HCT116 (cell line): ENCODE data around the gene HPCAL4. TPM values are rescaled to one million over a fixed set of nuclear protein-coding genes. Genes with fewer than 3 reads are reported as not detected.

Experiments used
- ATAC-seq: fragments of 200-7000 bp; cut with Tn5 transposase; 2 replicates; pipeline ENCODE4 v1.9.1; 2020; ENCODE audit warnings: mild to moderate bottlenecking, moderate library complexity
- BruUV-seq: library from RNA; stranded (reverse); fragments of 400-500 nt; replicated peaks from 2 replicates; lab custom pipeline; 2021; lab: Mats Ljungman, UMichigan
- CTCF ChIA-PET: fragments of 300-600 bp; sonication (Branson Sonifier 250); formaldehyde crosslinking; loops from one replicate; lab custom pipeline; 2021; ENCODE audit warnings: antibody characterized with exemption; lab: Charles Lee
- POLR2A ChIA-PET: fragments of 300-600, 350-600 bp; sonication (Branson Sonifier 250); formaldehyde crosslinking; loops from one replicate; lab custom pipeline; 2021; ENCODE audit warnings: antibody characterized with exemption; lab: Charles Lee
- RAD21 ChIA-PET, 2 experiments: fragments of 300-600 bp; sonication (Branson Sonifier 250); formaldehyde crosslinking; loops; one replicate each; lab custom pipeline; 2023; ENCODE audit warnings: low total read pairs in 2 of 2; ENCODE audit not compliant: uncharacterized antibody in 2 of 2, unreplicated experiment in 2 of 2, low non-redundant PET in 1 of 2; lab: Charles Lee
- DNase-seq: peaks from one replicate; pipeline ENCODE4 v3.0.0-alpha.2; 2010; ENCODE audit warnings: low read depth, low spot score
- H2AFZ ChIP-seq: fragments of 200-600 bp; shearing (Covaris generic), sonication (generic); 2 replicates; pipeline ENCODE4 v1.6.1; 2017; ENCODE audit warnings: low read depth, mixed run types, mixed read lengths, antibody characterized with exemption, low read length; ENCODE audit not compliant: poor library complexity, severe bottlenecking
- H3K27ac ChIP-seq: 2 replicates; pipeline ENCODE4 v1.5.1; 2012; ENCODE audit warnings: low read depth, low read length
- H3K27me3 ChIP-seq: fragments of 200-600 bp; sonication (generic); 2 replicates; pipeline ENCODE4 v1.6.1; 2016; ENCODE audit warnings: mixed run types, low read length, mixed read lengths; ENCODE audit not compliant: insufficient read depth
- H3K36me3 ChIP-seq, 2 experiments: fragments of 200-500 bp in 1 of 2; fragments of 200-600 bp in 1 of 2; sonication (Bioruptor generic) in 1 of 2; sonication (generic) in 1 of 2; 2 replicates each; pipeline versions ENCODE4 v1.5.1 to v1.6.1; 2014 to 2016; ENCODE audit warnings: low read length in 2 of 2, inconsistent platforms in 1 of 2, mixed read lengths in 1 of 2, mixed run types in 1 of 2; ENCODE audit not compliant: insufficient read depth in 2 of 2, control insufficient read depth in 1 of 2
- H3K4me1 ChIP-seq, 2 experiments: fragments of 200-600 bp in 1 of 2; sonication (generic) in 1 of 2; 2 replicates each; pipeline versions ENCODE4 v1.5.1 to v1.6.1; 2012 to 2017; ENCODE audit warnings: low read length in 2 of 2, inconsistent platforms in 1 of 2, mild to moderate bottlenecking in 1 of 2, mixed read lengths in 1 of 2, mixed run types in 1 of 2, moderate library complexity in 1 of 2; ENCODE audit not compliant: insufficient read depth in 2 of 2, control insufficient read depth in 1 of 2
- H3K4me2 ChIP-seq: fragments of 200-600 bp; sonication (generic); 2 replicates; pipeline ENCODE4 v1.6.1; 2017; ENCODE audit warnings: mixed run types, low read length, mixed read lengths
- H3K4me3 ChIP-seq, 2 experiments: fragments of 200-600 bp in 1 of 2; sonication (generic) in 1 of 2; replicated peaks in 1 of 2; 2 replicates each; pipeline ENCODE4 v1.5.1; 2011 to 2016; ENCODE audit warnings: low read length in 2 of 2, control low read depth in 1 of 2, low read depth in 1 of 2, mild to moderate bottlenecking in 1 of 2, mixed read lengths in 1 of 2, mixed run types in 1 of 2
- H3K79me2 ChIP-seq: fragments of 200-600 bp; sonication (generic); 2 replicates; pipeline ENCODE4 v1.6.1; 2017; ENCODE audit warnings: mild to moderate bottlenecking, mixed run types, low read length, moderate library complexity, mixed read lengths; ENCODE audit not compliant: insufficient read depth
- H3K9ac ChIP-seq: fragments of 200-600 bp; sonication (generic); 2 replicates; pipeline ENCODE4 v1.6.1; 2016; ENCODE audit warnings: low read length, mixed read lengths
- H3K9me2 ChIP-seq: fragments of 200-600 bp; sonication (generic), shearing (Covaris generic); 2 replicates; pipeline ENCODE4 v1.6.1; 2017; ENCODE audit warnings: mixed run types, mild to moderate bottlenecking, moderate library complexity; ENCODE audit not compliant: insufficient read depth
- H3K9me3 ChIP-seq, 2 experiments: fragments of 200-500 bp in 1 of 2; fragments of 200-600 bp in 1 of 2; sonication (Bioruptor generic) in 1 of 2; sonication (generic) in 1 of 2; 2 replicates each; pipeline ENCODE4 v1.6.1; 2014 to 2017; ENCODE audit warnings: low read length in 2 of 2, mixed read lengths in 2 of 2, inconsistent platforms in 1 of 2, low read depth in 1 of 2, mild to moderate bottlenecking in 1 of 2, mixed run types in 1 of 2, moderate library complexity in 1 of 2; ENCODE audit not compliant: control insufficient read depth in 1 of 2, insufficient read depth in 1 of 2
- H4K20me1 ChIP-seq: fragments of 200-600 bp; sonication (generic), shearing (Covaris generic); 2 replicates; pipeline ENCODE4 v1.6.1; 2017; ENCODE audit warnings: mixed run types, mild to moderate bottlenecking, moderate library complexity; ENCODE audit not compliant: insufficient read depth
- CBX3 ChIP-seq: IDR thresholded peaks from 2 replicates; pipeline ENCODE4 v1.6.1; 2012; ENCODE audit warnings: low read depth
- CEBPB ChIP-seq: IDR thresholded peaks from 2 replicates; pipeline ENCODE4 v1.6.1; 2012; ENCODE audit warnings: low read depth
- EGR1 ChIP-seq: IDR thresholded peaks from 2 replicates; pipeline ENCODE4 v1.6.1; 2012; ENCODE audit warnings: low read depth
- ELF1 ChIP-seq: IDR thresholded peaks from 2 replicates; pipeline ENCODE4 v1.6.1; 2012; ENCODE audit warnings: low read depth, borderline replicate concordance
- EZH2 ChIP-seq: fragments of 200-600 bp; sonication (generic); IDR thresholded peaks from 2 replicates; pipeline ENCODE4 v1.6.1; 2017; ENCODE audit warnings: antibody characterized with exemption, mixed run types
- FOSL1 ChIP-seq: IDR thresholded peaks from 2 replicates; pipeline ENCODE4 v1.6.1; 2012; ENCODE audit warnings: low read depth
- POLR2A ChIP-seq: IDR thresholded peaks from 2 replicates; pipeline ENCODE4 v1.7.0; 2011; ENCODE audit warnings: borderline replicate concordance; ENCODE audit not compliant: insufficient read depth, insufficient read length; ENCODE audit errors: extremely low read depth
- POLR2AphosphoS5 ChIP-seq: IDR thresholded peaks from 2 replicates; pipeline ENCODE4 v1.6.1; 2011; ENCODE audit warnings: mild to moderate bottlenecking, low read depth, low read length, moderate library complexity
- RAD21 ChIP-seq: IDR thresholded peaks from 2 replicates; pipeline ENCODE4 v1.6.1; 2012; ENCODE audit warnings: low read depth, mild to moderate bottlenecking
- SIN3A ChIP-seq: IDR thresholded peaks from 2 replicates; pipeline ENCODE4 v1.6.1; 2012; ENCODE audit warnings: low read depth
- SP1 ChIP-seq: IDR thresholded peaks from 2 replicates; pipeline ENCODE4 v1.6.1; 2012; ENCODE audit warnings: low read depth
- SRF ChIP-seq: IDR thresholded peaks from 2 replicates; pipeline ENCODE4 v1.6.1; 2012; ENCODE audit warnings: low read depth
- YY1 ChIP-seq: IDR thresholded peaks from 2 replicates; pipeline ENCODE4 v1.6.1; 2011; ENCODE audit warnings: low read length, low read depth, moderate library complexity, mild to moderate bottlenecking; ENCODE audit not compliant: insufficient replicate concordance; ENCODE audit errors: extremely low read depth
- ZFX ChIP-seq: fragments of 450-650 bp; IDR thresholded peaks from 2 replicates; pipeline ENCODE4 v1.6.1; 2017
- intact Hi-C: fragments of 100-400 bp; cut with micrococcal nuclease; formaldehyde crosslinking; loops from 2 replicates; pipeline ENCODE4 v1.10.0; 2022
- total RNA-seq: library from RNA; stranded (reverse); gene quantifications from one replicate; pipeline ENCODE4 v1.2.1, GENCODE V29; 2021; ENCODE audit not compliant: unreplicated experiment
- TF ChIP-seq, protein P1 (sequence below): IDR thresholded peaks from 2 replicates; pipeline ENCODE4 v1.6.1; 2012
- TF ChIP-seq, protein P2 (sequence below): IDR thresholded peaks from 2 replicates; pipeline ENCODE4 v1.6.1; 2012; ENCODE audit warnings: low read depth
- TF ChIP-seq, protein P3 (sequence below): IDR thresholded peaks from 2 replicates; pipeline ENCODE4 v1.6.1; 2011; ENCODE audit warnings: mild to moderate bottlenecking, low read length, moderate library complexity; ENCODE audit not compliant: insufficient replicate concordance; ENCODE audit errors: extremely low read depth

Gene HPCAL4
- total RNA-seq, 1 experiment from 2014 or later, result 5.2 TPM

DNA sequence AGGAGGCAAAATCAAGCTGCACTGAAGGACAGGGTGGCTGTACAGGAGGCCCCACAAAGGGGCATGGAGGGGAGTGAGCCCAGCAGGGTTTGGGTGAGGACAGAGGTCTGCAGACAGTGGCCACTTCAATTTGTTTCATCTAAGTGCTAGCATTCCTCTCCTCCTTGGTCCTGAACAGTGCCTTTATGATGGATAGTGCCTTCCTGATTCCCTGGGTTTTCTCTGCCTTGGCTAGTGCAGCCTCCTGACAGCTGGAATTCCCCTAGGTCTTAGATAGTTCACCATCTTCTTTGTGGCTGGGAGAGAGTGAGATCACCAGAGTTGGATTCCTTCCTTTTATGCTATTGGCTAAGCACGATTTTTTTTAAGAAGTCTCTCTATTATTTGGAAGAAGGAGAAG, 3.8 kb upstream of the HPCAL4 start:
- no peaks in the 10 kb centered on the region for H3K79me2 ChIP-seq
- no peak overlapping the region for H3K27ac ChIP-seq
- ATAC-seq, result no peak
- TF ChIP-seq FOSL1, result no peak
- TF ChIP-seq, protein P1, sequence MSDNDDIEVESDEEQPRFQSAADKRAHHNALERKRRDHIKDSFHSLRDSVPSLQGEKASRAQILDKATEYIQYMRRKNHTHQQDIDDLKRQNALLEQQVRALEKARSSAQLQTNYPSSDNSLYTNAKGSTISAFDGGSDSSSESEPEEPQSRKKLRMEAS, result no peak
- TF ChIP-seq, protein P2, sequence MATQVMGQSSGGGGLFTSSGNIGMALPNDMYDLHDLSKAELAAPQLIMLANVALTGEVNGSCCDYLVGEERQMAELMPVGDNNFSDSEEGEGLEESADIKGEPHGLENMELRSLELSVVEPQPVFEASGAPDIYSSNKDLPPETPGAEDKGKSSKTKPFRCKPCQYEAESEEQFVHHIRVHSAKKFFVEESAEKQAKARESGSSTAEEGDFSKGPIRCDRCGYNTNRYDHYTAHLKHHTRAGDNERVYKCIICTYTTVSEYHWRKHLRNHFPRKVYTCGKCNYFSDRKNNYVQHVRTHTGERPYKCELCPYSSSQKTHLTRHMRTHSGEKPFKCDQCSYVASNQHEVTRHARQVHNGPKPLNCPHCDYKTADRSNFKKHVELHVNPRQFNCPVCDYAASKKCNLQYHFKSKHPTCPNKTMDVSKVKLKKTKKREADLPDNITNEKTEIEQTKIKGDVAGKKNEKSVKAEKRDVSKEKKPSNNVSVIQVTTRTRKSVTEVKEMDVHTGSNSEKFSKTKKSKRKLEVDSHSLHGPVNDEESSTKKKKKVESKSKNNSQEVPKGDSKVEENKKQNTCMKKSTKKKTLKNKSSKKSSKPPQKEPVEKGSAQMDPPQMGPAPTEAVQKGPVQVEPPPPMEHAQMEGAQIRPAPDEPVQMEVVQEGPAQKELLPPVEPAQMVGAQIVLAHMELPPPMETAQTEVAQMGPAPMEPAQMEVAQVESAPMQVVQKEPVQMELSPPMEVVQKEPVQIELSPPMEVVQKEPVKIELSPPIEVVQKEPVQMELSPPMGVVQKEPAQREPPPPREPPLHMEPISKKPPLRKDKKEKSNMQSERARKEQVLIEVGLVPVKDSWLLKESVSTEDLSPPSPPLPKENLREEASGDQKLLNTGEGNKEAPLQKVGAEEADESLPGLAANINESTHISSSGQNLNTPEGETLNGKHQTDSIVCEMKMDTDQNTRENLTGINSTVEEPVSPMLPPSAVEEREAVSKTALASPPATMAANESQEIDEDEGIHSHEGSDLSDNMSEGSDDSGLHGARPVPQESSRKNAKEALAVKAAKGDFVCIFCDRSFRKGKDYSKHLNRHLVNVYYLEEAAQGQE, result no peak
- TF ChIP-seq EGR1, result no peak
- TF ChIP-seq ELF1, result no peak
- TF ChIP-seq, protein P3, sequence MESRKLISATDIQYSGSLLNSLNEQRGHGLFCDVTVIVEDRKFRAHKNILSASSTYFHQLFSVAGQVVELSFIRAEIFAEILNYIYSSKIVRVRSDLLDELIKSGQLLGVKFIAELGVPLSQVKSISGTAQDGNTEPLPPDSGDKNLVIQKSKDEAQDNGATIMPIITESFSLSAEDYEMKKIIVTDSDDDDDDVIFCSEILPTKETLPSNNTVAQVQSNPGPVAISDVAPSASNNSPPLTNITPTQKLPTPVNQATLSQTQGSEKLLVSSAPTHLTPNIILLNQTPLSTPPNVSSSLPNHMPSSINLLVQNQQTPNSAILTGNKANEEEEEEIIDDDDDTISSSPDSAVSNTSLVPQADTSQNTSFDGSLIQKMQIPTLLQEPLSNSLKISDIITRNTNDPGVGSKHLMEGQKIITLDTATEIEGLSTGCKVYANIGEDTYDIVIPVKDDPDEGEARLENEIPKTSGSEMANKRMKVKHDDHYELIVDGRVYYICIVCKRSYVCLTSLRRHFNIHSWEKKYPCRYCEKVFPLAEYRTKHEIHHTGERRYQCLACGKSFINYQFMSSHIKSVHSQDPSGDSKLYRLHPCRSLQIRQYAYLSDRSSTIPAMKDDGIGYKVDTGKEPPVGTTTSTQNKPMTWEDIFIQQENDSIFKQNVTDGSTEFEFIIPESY, result no peak
- no peak for TF ChIP-seq POLR2A
- no peak for TF ChIP-seq CEBPB
- no peak for TF ChIP-seq SIN3A
- no peak for TF ChIP-seq POLR2AphosphoS5
- no peak for TF ChIP-seq CBX3
- TF ChIP-seq SP1, result no peak
- TF ChIP-seq RAD21, result no peak
- no peak for TF ChIP-seq SRF
- TF ChIP-seq EZH2, result no peak
- no peak for TF ChIP-seq YY1
- no peak for TF ChIP-seq ZFX
- TF ChIP-seq, all 23 proteins: peak for 0
- intact Hi-C loops, result no loop called here
- Histone ChIP-seq H3K36me3 (no peaks in the 10 kb centered on the region), H3K9ac (no peak overlapping the region), H3K9me2 (no peaks in the 10 kb centered on the region), H3K4me2 (no peak overlapping the region), H3K4me1 (peaks cover 3 to 12% of the 10 kb centered on the region in 2 experiments; a peak in 2 of 4 replicates), H4K20me1 (no peaks in the 10 kb centered on the region), H3K4me3 (no peak overlapping the region), H3K27me3 (peaks cover 16% of the 10 kb centered on the region; the same call in 1 of the 2 replicates), H3K9me3 (no peaks in the 10 kb centered on the region), H2AFZ (no peak overlapping the region)
- ChIA-PET RAD21 (interaction anchor here in 1 of 2 experiments (0.6 kb wide), 1 partner anchor 46 kb away, joined by 3 read pairs; no protein-coding TSS in a partner anchor), POLR2A (no interaction called here), CTCF (interaction anchor here (0.6 kb wide), 1 partner anchor 37 kb away, joined by 3 read pairs; no protein-coding TSS in a partner anchor)
- no peak for DNase-seq
- no TSS peak for BruUV-seq
